ENCODE data around the gene AGPAT2. TPM values are rescaled to one million over a fixed set of nuclear protein-coding genes. Genes with fewer than 3 reads are reported as not detected.
"Not testable (repeated sequence)": the region's sequence is repeated elsewhere in the genome, so short reads cannot be mapped to it uniquely, and the experiment has no call there.

AGPAT2 gene
- total and polyA plus RNA-seq, 2 of the 4 experiments (the other 2 are of a cell fraction) = 16.1 to 39.5 TPM

GRCh38 chr9:136632072-136632471 is 55.2 kb downstream of the AGPAT2 start:
- H3K4ac ChIP-seq (ENCODE audit: low read depth, low read length); POLR2A ChIA-PET (ENCODE audit: unreplicated experiment); dilution Hi-C loops (cut with HindIII; ENCODE audit: low sequenced_read_pairs, unreplicated experiment); H3K27ac ChIP-seq (ENCODE audit: insufficient read depth, low read length); H2AK9ac ChIP-seq (replicated peaks; ENCODE audit: low read depth, low read length, poor library complexity); H3K9ac ChIP-seq (ENCODE audit: low read depth, low read length); H3K4me1 ChIP-seq (ENCODE audit: control insufficient read depth, insufficient read depth, low read length); ATAC-seq (ENCODE audit: low read depth); H2AK5ac ChIP-seq (ENCODE audit: low read depth, low read length); H2BK120ac ChIP-seq (ENCODE audit: low read depth, low read length); H3K36me3 ChIP-seq (ENCODE audit: control insufficient read depth, insufficient read depth, low read length); H3K4me2 ChIP-seq (ENCODE audit: low read depth, low read length); H3K79me1 ChIP-seq (ENCODE audit: low read depth in 1 of 2, low read length in 2 of 2); DNase-seq; H4K8ac ChIP-seq (ENCODE audit: low read depth in 2 of 2, low read length in 2 of 2); H3K4me3 ChIP-seq (ENCODE audit: insufficient read depth, low read depth, low read length); H3K9me3 ChIP-seq (ENCODE audit: control insufficient read depth, insufficient read depth, low read length); BruUV-seq (replicated peaks); H4K20me1 ChIP-seq (ENCODE audit: insufficient read depth, low read length); H2AFZ ChIP-seq (replicated peaks; ENCODE audit: low read length, poor library complexity); H3K56ac ChIP-seq (ENCODE audit: extremely low read depth, insufficient read depth, low read length); H4K5ac ChIP-seq (ENCODE audit: low read depth, low read length); H2BK15ac ChIP-seq (ENCODE audit: low read depth, low read length); H3K14ac ChIP-seq (replicated peaks; ENCODE audit: low read depth, low read length); H4K91ac ChIP-seq (ENCODE audit: insufficient read depth, low read depth, low read length); H3K18ac ChIP-seq (ENCODE audit: low read depth, low read length); H2BK5ac ChIP-seq (ENCODE audit: low read depth, low read length, poor library complexity, severe bottlenecking); H2BK20ac ChIP-seq (ENCODE audit: low read depth, low read length); H3K23ac ChIP-seq (ENCODE audit: low read depth, low read length); H3K9me1 ChIP-seq (ENCODE audit: insufficient read depth, low read length); intact Hi-C loops (cut with micrococcal nuclease): not testable (repeated sequence)
- in situ Hi-C loops (cut with MboI; ENCODE audit: low sequenced_read_pairs) = loop anchor here (5.0 kb wide), 1 partner anchor 140 kb away; no protein-coding TSS in a partner anchor
- WGBS, 2 experiments (ENCODE audit: extremely low coverage in 2 of 2, insufficient read length in 1 of 2) = no CpG with 5 or more reads among the region's 13 CpGs
- peaks cover 11% of the 10 kb centered on the region for H3K27me3 ChIP-seq (ENCODE audit: control insufficient read depth, insufficient read depth, low read length)
- CTCF ChIA-PET = interaction anchor here (0.9 to 1.3 kb wide), 4 partner anchors 9 to 148 kb away, joined by 3 to 9 read pairs (median 4); no protein-coding TSS in a partner anchor

Data from IMR-90 (cell line).